NK-92 treated with Interleukin-12 subunit alpha and Interleukin-12 subunit beta, amount 100 ng/mL, for 24 hours (cell line): ENCODE data around the gene ARHGEF4.

Experiments used
- DNase-seq: peaks from one replicate; lab custom pipeline; 2025; lab: John Stamatoyannopoulos, UW

Gene ARHGEF4

GRCh38 chr2:130920415-130921163 is 83.9 kb downstream of the ARHGEF4 start:
- DNase-seq = peak; percentile 20

- DNase-seq = no peak
Observed at GRCh38 chr2:130921164-130921476, 84.4 kb downstream of the ARHGEF4 start.

GRCh38 chr2:130922417-130922816 is 85.7 kb downstream of the ARHGEF4 start:
- no peak for DNase-seq

GRCh38 chr2:130928385-130928784 is 91.7 kb downstream of the ARHGEF4 start:
- DNase-seq = no peak

- DNase-seq = no peak
Observed at GRCh38 chr2:130930740-130931659, 94.3 kb downstream of the ARHGEF4 start.

- no peak for DNase-seq
Observed at GRCh38 chr2:130933501-130933900, 96.8 kb downstream of the ARHGEF4 start.

- no peak for DNase-seq
Observed at GRCh38 chr2:130936451-130936850, 99.7 kb downstream of the ARHGEF4 start.

- no peak for DNase-seq
Observed at GRCh38 chr2:130947967-130948366, 111.3 kb downstream of the ARHGEF4 start.

GRCh38 chr2:130949954-130950353 is 113.2 kb downstream of the ARHGEF4 start:
- DNase-seq = peak; percentile 5

GRCh38 chr2:130951018-130951417 is 114.3 kb downstream of the ARHGEF4 start:
- no peak for DNase-seq

- DNase-seq = no peak
Observed at GRCh38 chr2:130954873-130955272, 118.2 kb downstream of the ARHGEF4 start.

GRCh38 chr2:130957915-130958314 is 121.2 kb downstream of the ARHGEF4 start:
- no peak for DNase-seq

- DNase-seq = no peak
Observed at GRCh38 chr2:130963196-130963848, 126.6 kb downstream of the ARHGEF4 start.

- no peak for DNase-seq
Observed at GRCh38 chr2:130963849-130964793, 127.4 kb downstream of the ARHGEF4 start.

- no peak for DNase-seq
Observed at GRCh38 chr2:130964931-130965330, 128.2 kb downstream of the ARHGEF4 start.

GRCh38 chr2:130966149-130966774 is 129.5 kb downstream of the ARHGEF4 start:
- no peak for DNase-seq

- no peak for DNase-seq
Observed at GRCh38 chr2:130966775-130967490, 130.2 kb downstream of the ARHGEF4 start.

- DNase-seq = no peak
Observed at GRCh38 chr2:130972410-130972809, 135.7 kb downstream of the ARHGEF4 start.

- no peak for DNase-seq
Observed at GRCh38 chr2:130975729-130976128, 139.0 kb downstream of the ARHGEF4 start.

- no peak for DNase-seq
Observed at GRCh38 chr2:130976591-130977237, 140.0 kb downstream of the ARHGEF4 start.
